Natural killer cell (primary cell): ENCODE measurements around the gene HSPB3. TPM values are rescaled to one million over a fixed set of nuclear protein-coding genes. Genes with fewer than 3 reads are reported as not detected.

Source experiments
- total RNA-seq, 4 donors: library from RNA; stranded (reverse); fragments of 120-200 nt in 1 of 4; gene quantifications; one replicate each; pipeline versions ENCODE4 v1.2.3 to v1.2.4, GENCODE V29; 2013 to 2022

Gene HSPB3
- total RNA-seq, 3 donors from 2014 or later (not counting 1 experiment from before 2014, with no cell fraction given), result not detected

Other genes starting within 250 kb of the HSPB3 start
- gene ARL15, start 145.1 kb upstream of the HSPB3 start, total RNA-seq, result 10 to 100 TPM; 28.9 to 35.1 (median 33.1) TPM
- gene SNX18, start 62.1 kb downstream of the HSPB3 start, total RNA-seq, result 10 to 100 TPM; 31.1 to 45.6 (median 40.8) TPM